Esophagus muscularis mucosa (tissue), 4 donors: ENCODE measurements around the gene MGAT4A. TPM values are rescaled to one million over a fixed set of nuclear protein-coding genes. Genes with fewer than 3 reads are reported as not detected.

Experiments
- DNase-seq: peaks from one replicate; pipeline ENCODE4 v3.0.0-alpha.2; 2017; ENCODE audit errors: extremely low spot score
- H3K27ac ChIP-seq, 4 donors: fragments of 200-600 bp; sonication (generic); replicated peaks in 1 of 4; 1 replicate in 3 of 4; 2 replicates in 1 of 4; pipeline ENCODE4 v1.5.1; 2016 to 2019; ENCODE audit warnings: mild to moderate bottlenecking in 1 of 4
- H3K27me3 ChIP-seq, 4 donors: fragments of 200-600 bp; sonication (generic); one replicate each; pipeline versions ENCODE4 v1.5.1 to v1.6.0; 2016 to 2019
- H3K36me3 ChIP-seq, 4 donors: fragments of 200-600 bp; sonication (generic); one replicate each; pipeline ENCODE4 v1.5.1; 2016 to 2019
- H3K4me1 ChIP-seq, 4 donors: fragments of 200-600 bp; sonication (generic); one replicate each; pipeline ENCODE4 v1.5.1; 2016 to 2019
- H3K4me3 ChIP-seq, 4 donors: fragments of 200-600 bp; sonication (generic); 1 replicate in 2 of 4; 2 replicates in 2 of 4; pipeline ENCODE4 v1.5.1; 2016 to 2019; ENCODE audit warnings: mild to moderate bottlenecking in 4 of 4, moderate library complexity in 1 of 4
- H3K9me3 ChIP-seq, 4 donors: fragments of 200-600 bp; sonication (generic); 1 replicate in 3 of 4; 2 replicates in 1 of 4; pipeline ENCODE4 v1.5.1; 2016 to 2019
- EP300 ChIP-seq: sonication (generic); formaldehyde crosslinking; IDR thresholded peaks from one replicate; pipeline ENCODE4 v1.6.1; 2017; ENCODE audit warnings: antibody characterized with exemption
- POLR2A ChIP-seq: fragments of 450-650 bp; IDR thresholded peaks from one replicate; pipeline ENCODE4 v1.6.1; 2017; ENCODE audit warnings: antibody characterized with exemption, moderate library complexity, mild to moderate bottlenecking, low read depth
- POLR2AphosphoS5 ChIP-seq, 2 donors: sonication (generic); formaldehyde crosslinking; IDR thresholded peaks; one replicate each; pipeline ENCODE4 v1.6.1; 2017; ENCODE audit warnings: antibody characterized with exemption in 2 of 2
- WGBS: methylation state at CpG from one replicate; pipeline ENCODE4 v1.1.5; 2018; 5-methylcytosine and 5-hydroxymethylcytosine counted together
- intact Hi-C: fragments of 100-400 bp; cut with DNase I; formaldehyde crosslinking; loops from one replicate; pipeline ENCODE4 v1.15.1; 2023
- total RNA-seq, 4 donors: library from RNA; depleted of rRNA; stranded (reverse); fragments of >200 nt; gene quantifications; one replicate each; pipeline versions ENCODE4 v1.1.0 to v1.2.1, GENCODE V29; 2016
- TF ChIP-seq, protein P1 (sequence below), 3 experiments: fragments of 200-600 bp in 2 of 3; fragments of 450-650 bp in 1 of 3; sonication (generic) in 2 of 3; IDR thresholded peaks; one replicate each; pipeline ENCODE4 v1.5.1; 2017 to 2019; ENCODE audit warnings: antibody characterized with exemption in 3 of 3, mild to moderate bottlenecking in 2 of 3, moderate library complexity in 1 of 3

MGAT4A gene
- total RNA-seq, 4 donors from 2014 or later, result 9.9 to 21.4 (median 15.2) TPM

DNA sequence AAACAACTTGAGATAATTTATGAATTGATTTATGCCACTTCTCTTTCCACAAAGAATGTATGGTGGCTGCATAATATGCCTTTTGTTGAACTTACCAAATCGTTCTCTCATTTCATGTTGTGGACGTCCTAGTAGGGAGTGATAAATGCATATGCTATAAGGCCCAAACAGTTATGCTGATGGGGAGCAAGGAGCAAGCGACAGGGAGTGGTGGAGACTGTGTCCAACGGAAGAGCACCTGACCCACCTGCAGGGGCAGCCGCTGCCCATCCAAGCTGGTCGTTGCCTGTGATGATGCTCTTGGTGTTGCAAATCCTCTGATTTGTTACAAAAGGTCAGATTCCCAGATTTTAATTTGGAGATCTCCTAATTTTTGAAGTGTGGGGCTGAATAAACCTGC lies 31.0 kb upstream of the MGAT4A start:
- H3K4me3 ChIP-seq, result no peak overlapping the region
- H3K9me3 ChIP-seq, result no peaks in the 10 kb centered on the region
- WGBS, result 89% methylated on average over 6 of the region's 6 CpGs
- H3K4me1 ChIP-seq, result peaks cover 7 to 19% (median 10%) of the 10 kb centered on the region in 4 donors
- intact Hi-C loops, result no loop called here
- H3K27ac ChIP-seq, result no peak overlapping the region
- H3K36me3 ChIP-seq, result no peaks in the 10 kb centered on the region
- TF ChIP-seq, protein P1, sequence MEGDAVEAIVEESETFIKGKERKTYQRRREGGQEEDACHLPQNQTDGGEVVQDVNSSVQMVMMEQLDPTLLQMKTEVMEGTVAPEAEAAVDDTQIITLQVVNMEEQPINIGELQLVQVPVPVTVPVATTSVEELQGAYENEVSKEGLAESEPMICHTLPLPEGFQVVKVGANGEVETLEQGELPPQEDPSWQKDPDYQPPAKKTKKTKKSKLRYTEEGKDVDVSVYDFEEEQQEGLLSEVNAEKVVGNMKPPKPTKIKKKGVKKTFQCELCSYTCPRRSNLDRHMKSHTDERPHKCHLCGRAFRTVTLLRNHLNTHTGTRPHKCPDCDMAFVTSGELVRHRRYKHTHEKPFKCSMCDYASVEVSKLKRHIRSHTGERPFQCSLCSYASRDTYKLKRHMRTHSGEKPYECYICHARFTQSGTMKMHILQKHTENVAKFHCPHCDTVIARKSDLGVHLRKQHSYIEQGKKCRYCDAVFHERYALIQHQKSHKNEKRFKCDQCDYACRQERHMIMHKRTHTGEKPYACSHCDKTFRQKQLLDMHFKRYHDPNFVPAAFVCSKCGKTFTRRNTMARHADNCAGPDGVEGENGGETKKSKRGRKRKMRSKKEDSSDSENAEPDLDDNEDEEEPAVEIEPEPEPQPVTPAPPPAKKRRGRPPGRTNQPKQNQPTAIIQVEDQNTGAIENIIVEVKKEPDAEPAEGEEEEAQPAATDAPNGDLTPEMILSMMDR (IDR thresholded peaks at IDR 0.05), result no peak
- TF ChIP-seq POLR2A, result no peak
- TF ChIP-seq EP300, result no peak
- no peak for TF ChIP-seq POLR2AphosphoS5 (IDR thresholded peaks at IDR 0.05)
- no peak for DNase-seq
- no peaks in the 10 kb centered on the region for H3K27me3 ChIP-seq

DNA sequence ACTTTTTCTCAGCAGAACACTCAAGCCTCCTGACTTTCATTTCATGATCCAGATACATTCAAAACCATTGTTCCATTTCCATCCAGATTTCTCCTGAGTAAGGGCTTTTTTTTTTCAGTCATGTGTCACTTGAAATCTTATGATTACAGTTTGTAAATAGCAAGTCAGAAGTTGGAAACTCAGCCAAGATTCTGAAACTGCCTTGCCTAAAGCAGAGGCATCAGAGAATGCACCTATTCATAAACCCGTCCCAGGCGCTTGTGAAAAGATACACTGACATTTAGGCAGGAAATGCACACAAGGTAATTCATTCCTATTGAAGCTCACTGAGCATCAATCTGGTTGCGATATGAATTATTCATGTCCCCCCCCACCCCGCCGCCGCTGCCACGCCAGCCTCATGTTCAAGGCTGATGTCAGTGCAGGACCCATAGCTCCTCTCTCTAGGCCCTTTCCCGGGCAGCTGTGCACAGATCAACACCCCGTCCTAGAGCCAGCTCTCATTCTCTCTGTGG lies 30.4 kb upstream of the MGAT4A start:
- no peak for DNase-seq
- H3K4me1 ChIP-seq, result peaks cover 7 to 19% (median 10%) of the 10 kb centered on the region in 4 donors
- TF ChIP-seq, protein P1 (IDR thresholded peaks at IDR 0.05), result no peak
- TF ChIP-seq EP300 (no peak), POLR2A (no peak), POLR2AphosphoS5 (IDR thresholded peaks at IDR 0.05) (no peak)
- H3K9me3 ChIP-seq, result no peaks in the 10 kb centered on the region
- no peaks in the 10 kb centered on the region for H3K27me3 ChIP-seq
- no peak overlapping the region for H3K27ac ChIP-seq
- H3K4me3 ChIP-seq, result no peak overlapping the region
- no peaks in the 10 kb centered on the region for H3K36me3 ChIP-seq
- intact Hi-C loops, result no loop called here
- WGBS, result 75% methylated on average over 9 of the region's 9 CpGs

DNA sequence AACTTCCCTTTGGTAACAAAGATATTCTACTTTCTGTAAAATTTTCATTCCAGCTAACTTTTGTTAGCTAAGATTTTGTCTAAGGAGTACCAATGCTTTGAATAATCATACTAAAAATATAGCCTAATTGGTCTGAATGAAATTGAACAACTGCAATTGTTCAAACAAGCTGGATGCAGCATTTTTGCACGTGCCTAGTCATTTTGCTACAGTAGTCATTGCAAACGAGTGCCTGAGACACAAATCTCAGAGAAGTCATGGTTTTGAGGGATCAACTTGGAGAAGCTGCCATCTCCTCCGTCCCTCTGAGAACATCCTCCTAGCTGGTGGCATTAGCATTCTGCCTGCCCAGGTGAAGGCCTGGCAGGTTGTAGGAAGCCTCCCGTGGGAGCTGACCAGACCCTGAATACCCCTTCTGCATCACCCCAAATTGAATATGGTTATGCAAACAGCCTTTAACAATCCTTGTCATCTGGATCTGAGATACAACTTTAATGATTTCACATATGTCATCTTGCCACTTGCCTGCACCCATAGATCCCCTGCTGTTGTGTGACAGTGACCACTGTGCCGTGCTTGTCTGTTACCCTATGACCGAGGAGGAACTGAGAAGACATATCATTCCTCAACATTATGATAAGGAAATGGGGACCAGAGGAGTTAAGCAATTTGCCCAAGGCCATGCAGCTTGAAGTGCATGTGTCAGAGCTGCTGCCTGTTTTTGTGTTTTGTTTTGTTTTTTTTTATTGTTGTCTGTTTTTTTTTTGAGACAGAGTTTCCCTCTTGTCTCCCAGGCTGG lies 29.1 kb upstream of the MGAT4A start:
- H3K36me3 ChIP-seq, result no peaks in the 10 kb centered on the region
- H3K4me1 ChIP-seq, result peaks cover 7 to 19% (median 10%) of the 10 kb centered on the region in 4 donors
- TF ChIP-seq, protein P1 (IDR thresholded peaks at IDR 0.05), result no peak
- TF ChIP-seq POLR2AphosphoS5 (IDR thresholded peaks at IDR 0.05) (no peak), EP300 (no peak), POLR2A (no peak)
- no peaks in the 10 kb centered on the region for H3K9me3 ChIP-seq
- no peak for DNase-seq
- H3K27ac ChIP-seq, result no peak overlapping the region
- 71% methylated on average over 6 of the region's 6 CpGs for WGBS
- intact Hi-C loops, result no loop called here
- H3K4me3 ChIP-seq, result no peak overlapping the region
- no peaks in the 10 kb centered on the region for H3K27me3 ChIP-seq

DNA sequence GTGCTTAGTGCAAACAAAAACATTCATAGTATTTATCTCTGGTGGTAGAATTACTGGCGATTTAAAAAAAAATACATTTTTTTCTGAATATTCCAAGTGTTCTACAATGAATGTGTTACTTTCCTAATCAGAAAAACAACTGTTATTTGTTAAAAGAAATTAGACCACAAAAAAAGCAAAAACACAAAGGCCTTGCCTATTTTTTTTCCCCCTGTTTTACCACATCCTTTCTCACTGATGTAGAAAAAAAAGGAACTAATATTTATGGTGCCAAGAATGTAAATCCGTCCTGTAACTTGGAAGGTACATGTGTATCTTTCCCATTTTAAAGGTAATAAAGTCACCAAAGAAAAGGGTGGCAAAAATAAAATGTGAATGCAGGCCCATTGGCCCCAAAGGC lies 28.4 kb upstream of the MGAT4A start:
- no peaks in the 10 kb centered on the region for H3K36me3 ChIP-seq
- H3K4me3 ChIP-seq, result no peak overlapping the region
- intact Hi-C loops, result no loop called here
- TF ChIP-seq POLR2AphosphoS5 (IDR thresholded peaks at IDR 0.05) (no peak), EP300 (no peak), POLR2A (no peak)
- TF ChIP-seq, protein P1 (IDR thresholded peaks at IDR 0.05), result no peak
- no peaks in the 10 kb centered on the region for H3K27me3 ChIP-seq
- WGBS, result 64% methylated on average over 2 of the region's 2 CpGs
- H3K4me1 ChIP-seq, result peaks cover 7 to 19% (median 10%) of the 10 kb centered on the region in 4 donors
- peak overlapping the region in 2 of 4 donors; percentile 20 to 43 for H3K27ac ChIP-seq
- H3K9me3 ChIP-seq, result no peaks in the 10 kb centered on the region
- DNase-seq, result no peak
